Astrocyte of the spinal cord (primary cell): ENCODE measurements around the gene COPS9.

Source experiments
- DNase-seq: peaks from one replicate; pipeline ENCODE4 v3.0.0; 2011; ENCODE audit warnings: low read depth, low spot score
- H3K4me3 ChIP-seq: 2 replicates; pipeline ENCODE4 v1.5.1; 2011; ENCODE audit warnings: low read depth, mild to moderate bottlenecking, low read length, moderate library complexity
- CTCF ChIP-seq: IDR thresholded peaks from 2 replicates; pipeline ENCODE4 v1.5.1; 2012; ENCODE audit warnings: low read depth, mild to moderate bottlenecking, low read length, inconsistent platforms
- in situ Hi-C: cut with HindIII; loops from 2 replicates; pipeline ENCODE4 v1.10.0; 2017; ENCODE audit warnings: low sequenced_read_pairs

The COPS9 gene

DNA sequence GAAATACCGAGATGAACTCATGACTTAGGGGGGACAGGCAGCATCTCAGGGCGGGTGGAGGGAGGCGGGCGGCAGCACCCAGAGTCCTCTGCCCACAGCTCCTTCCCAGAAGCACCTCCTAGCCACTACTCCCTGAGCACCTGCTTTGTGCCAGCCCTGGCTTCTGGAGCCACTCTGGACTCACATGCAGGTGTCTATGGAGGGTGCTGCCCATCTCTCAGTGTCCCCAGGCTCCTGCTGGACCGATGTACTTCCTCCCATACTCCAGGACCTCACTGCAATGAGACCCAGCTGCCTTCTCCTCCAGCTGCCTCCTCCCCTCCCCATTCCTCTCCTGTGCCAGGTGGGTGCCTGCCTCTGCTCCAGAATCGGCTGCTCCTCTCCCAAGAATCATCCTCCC is 26.4 kb upstream of the COPS9 start:
- in situ Hi-C loops, result no loop called here
- no peak for TF ChIP-seq CTCF
- no peak overlapping the region for H3K4me3 ChIP-seq
- DNase-seq, result no peak

DNA sequence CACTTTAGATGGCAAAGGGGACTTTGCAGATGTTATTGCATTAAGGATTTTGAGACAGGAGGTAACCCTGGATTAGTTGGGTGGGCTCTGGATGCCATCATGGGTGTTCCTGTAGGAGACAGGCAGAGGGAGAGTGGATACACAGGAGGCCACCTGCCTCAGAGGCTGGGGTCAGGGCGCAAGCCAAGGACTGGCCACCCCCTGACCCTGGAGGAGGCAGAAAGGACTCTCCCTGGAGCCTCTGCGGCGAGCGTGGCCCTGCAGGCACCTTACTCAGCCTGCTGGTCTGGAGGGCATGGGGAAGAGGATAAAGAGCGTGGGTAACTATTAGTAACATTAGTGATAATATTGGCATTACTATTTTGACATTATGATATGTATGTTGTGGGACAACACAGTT is 25.9 kb upstream of the COPS9 start:
- no peak overlapping the region for H3K4me3 ChIP-seq
- in situ Hi-C loops, result no loop called here
- no peak for TF ChIP-seq CTCF

GRCh38 chr2:240161087-240161750 is 25.1 kb upstream of the COPS9 start:
- no peak overlapping the region for H3K4me3 ChIP-seq
- in situ Hi-C loops, result no loop called here
- TF ChIP-seq CTCF, result no peak
- DNase-seq, result no peak

More for the DNA sequence above, 25.9 kb upstream of the COPS9 start:
- DNase-seq, result no peak

DNA sequence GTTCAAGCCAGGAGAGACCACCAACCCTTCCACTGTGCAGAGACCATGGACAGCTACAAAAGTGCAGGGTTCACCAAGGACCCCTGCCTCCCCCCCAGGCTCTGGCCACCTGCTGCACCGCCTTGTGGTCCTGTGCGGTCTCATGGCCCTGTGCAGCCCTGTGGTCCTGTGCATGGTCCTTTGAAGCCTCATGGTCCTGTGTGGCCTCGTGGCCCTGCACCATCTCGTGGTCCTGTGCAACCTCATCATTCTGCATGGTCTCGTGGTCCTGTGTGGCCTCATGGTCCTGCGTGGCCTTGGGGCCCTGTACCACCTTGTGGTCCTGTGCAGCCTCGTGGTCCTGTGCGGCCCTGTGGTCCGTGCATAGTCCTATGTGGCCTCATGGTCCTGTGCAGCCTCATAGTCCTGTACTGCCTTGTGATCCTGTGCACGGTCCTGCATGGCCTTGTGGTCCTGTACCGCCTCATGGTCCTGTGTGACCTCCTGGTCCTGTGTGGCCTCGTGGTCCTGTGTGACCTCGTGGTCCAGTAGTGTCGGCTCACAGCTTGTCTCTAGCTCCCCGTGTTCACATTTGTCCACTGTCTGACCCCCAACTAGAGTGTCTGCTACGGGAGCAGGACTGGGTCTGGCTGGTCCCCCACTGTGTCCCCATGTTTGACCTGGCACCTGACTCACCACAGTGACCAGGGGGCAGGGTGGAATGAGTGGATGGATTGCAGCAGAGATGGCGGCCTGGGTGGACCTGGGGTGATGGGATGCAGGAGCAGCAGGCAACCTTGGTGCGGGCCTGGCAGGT is 24.4 kb upstream of the COPS9 start:
- H3K4me3 ChIP-seq, result no peak overlapping the region
- TF ChIP-seq CTCF, result no peak
- DNase-seq, result no peak
- in situ Hi-C loops, result no loop called here

DNA sequence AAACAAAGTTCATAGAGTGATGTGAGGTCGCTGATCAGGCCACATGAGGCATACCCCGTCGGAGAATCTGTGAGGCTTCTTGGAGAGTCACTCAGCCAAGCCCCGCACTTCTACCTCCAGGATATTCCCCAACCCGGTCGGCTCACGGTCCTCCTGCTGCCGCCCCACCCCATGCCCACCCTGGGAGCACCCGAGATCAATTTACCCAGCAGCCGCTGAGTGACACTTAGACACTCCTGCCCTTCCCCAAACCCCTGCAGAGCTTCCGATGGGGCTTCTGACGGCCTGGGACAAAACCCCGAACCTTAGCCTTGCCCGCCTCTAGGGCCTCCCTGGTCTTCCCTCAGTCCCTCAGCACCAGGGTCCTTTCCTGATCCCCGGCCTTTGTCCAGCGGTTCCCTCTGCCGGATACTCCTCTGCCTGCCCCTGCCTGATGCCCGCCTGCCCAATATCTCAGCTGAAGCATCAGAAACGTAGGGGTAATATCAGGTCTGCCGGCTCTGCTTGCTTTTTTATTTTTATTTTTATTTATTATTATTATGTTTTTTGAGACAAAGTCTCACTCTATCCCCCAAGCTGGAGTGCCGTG is 23.2 kb upstream of the COPS9 start:
- in situ Hi-C loops, result no loop called here
- H3K4me3 ChIP-seq, result no peak overlapping the region
- no peak for DNase-seq
- no peak for TF ChIP-seq CTCF

DNA sequence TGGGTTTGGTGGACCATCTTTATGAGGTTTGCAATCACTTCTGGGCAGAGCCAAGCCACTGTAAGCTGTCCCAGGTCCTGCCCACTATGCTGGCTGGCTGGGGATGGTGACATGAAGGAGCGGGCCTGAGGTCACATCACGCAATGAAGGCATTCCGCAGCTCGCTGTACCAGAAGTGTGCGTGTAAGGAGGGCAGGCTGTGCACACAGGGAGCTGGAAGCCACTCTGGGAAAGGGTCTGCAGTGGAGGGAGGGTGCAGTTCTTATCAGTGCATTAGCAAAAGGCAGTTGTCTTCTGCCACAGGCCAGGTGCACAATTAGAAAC is 21.0 kb upstream of the COPS9 start:
- in situ Hi-C loops, result no loop called here
- no peak for DNase-seq

More for the DNA sequence above, 21.0 kb upstream of the COPS9 start:
- TF ChIP-seq CTCF, result no peak
- no peak overlapping the region for H3K4me3 ChIP-seq
